GM18519 (cell line): ENCODE measurements around the gene AAR2.

Source experiments
- ATAC-seq: cut with Tn5 transposase; IDR thresholded peaks from one replicate; pipeline ENCODE4 v1.9.1; 2021; ENCODE audit warnings: mild to moderate bottlenecking, moderate library complexity; ENCODE audit not compliant: unreplicated experiment, low FRiP score

AAR2 gene, protein sequence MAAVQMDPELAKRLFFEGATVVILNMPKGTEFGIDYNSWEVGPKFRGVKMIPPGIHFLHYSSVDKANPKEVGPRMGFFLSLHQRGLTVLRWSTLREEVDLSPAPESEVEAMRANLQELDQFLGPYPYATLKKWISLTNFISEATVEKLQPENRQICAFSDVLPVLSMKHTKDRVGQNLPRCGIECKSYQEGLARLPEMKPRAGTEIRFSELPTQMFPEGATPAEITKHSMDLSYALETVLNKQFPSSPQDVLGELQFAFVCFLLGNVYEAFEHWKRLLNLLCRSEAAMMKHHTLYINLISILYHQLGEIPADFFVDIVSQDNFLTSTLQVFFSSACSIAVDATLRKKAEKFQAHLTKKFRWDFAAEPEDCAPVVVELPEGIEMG

GRCh38 chr20:36235892-36236785 is at the start of gene AAR2:
TSS of gene AAR2 (plus strand) at chr20:36236478. CDS start at chr20:36239869, 3,391 bp downstream.
- ATAC-seq: no peak

GRCh38 chr20:36193977-36194712 is 42.1 kb upstream of the AAR2 start:
- no peak for ATAC-seq

GRCh38 chr20:36196676-36197075 is 39.6 kb upstream of the AAR2 start:
- no peak for ATAC-seq

DNA sequence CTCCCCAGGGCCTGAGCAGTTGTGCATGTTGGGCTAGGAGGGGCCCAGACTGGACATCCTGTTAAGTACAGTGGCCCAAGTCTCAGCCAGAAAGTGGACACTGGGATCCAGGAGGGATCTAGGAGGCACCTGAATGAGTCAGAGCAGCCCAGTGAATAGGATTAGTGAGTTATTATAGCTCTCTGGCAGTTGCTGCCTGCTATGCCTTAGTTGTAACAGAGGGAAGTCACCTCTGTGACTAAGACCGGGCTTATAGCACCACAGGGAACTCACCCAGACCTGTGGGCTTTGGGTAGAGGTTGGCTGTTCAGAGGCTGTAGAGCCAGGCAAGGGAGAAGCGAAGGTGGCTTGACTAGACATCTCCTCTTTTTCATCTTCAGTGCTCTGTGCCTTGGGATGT is 39.0 kb upstream of the AAR2 start:
- no peak for ATAC-seq

GRCh38 chr20:36199345-36200257 is 36.7 kb upstream of the AAR2 start:
- ATAC-seq: no peak

DNA sequence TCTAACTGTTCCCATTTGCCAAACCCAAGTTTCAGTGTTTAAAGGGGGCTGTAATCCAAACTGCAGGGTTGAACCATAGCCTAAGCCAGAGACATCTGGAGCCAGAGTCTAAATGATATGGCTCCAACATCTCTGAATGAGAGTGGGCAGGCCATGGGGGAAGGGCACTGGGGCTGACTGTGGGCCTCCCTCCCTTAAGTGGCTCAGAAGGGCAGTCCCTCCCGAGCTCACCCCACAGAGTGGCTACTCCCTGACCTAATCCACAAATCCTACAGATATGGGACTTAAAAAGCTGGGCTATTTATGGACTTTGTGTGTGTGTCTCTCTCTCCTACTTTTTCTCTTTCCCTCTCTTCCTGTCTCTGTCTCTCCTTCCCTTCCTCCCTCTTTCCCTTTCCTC is 35.8 kb upstream of the AAR2 start:
- ATAC-seq: no peak

DNA sequence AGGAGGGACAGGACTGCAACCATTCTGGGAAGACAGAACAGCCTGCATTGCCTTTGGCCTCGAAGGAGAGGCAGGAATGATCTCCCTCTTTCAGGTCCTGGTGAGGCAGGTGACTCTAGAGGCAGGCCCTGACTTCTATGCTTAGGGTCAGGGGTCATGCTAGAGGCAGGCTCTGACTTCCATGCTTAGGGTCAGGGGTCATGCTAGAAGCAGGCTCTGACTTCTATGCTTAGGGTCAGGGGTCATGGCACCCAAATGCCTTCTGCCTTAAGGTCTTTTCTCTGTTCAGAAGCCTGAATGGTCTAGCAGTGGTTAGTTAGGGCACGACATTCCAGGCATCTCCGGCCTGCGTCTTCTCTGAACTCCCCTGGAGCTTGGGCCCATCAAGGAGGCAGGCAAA is 35.1 kb upstream of the AAR2 start:
- no peak for ATAC-seq

GRCh38 chr20:36202891-36203338 is 33.4 kb upstream of the AAR2 start:
- ATAC-seq: no peak

DNA sequence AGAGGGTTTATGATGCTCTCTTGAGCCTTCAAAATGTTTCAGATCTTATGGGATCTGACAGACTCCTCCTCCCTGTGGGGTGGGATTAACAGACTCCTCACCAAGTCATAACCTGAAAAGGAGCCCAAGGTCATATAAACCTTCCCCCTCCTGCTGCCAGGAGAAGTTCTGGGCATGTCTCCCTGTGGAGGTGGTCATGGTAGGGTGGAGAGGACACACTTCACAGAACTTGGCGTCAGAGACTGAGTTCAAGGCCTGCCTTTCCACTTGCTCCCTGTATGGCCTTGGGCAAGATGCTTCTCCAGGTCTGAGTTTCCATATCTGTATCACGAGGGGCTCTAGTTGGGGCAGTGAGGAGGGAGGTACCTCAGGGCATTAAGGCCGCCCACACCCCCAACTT is 32.4 kb upstream of the AAR2 start:
- ATAC-seq: no peak

DNA sequence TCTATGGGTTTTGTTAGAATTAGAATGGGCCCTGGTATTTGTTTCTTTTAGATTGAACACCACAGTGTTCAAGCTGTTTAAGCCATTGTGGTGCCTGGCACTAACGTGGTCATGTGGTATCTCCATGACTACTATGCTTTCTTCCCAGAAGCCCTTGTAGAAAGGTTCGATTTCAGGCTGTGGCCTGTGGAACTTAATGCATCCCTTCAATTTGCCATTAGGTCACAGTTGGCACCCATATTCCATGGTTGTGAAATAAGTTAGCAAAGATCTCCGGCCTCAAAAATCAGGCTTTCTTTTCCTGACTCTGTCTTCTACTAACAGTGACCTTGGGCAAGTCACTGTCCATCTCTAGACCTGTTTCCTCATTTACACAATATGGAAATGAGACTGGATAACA is 31.3 kb upstream of the AAR2 start:
- no peak for ATAC-seq

- ATAC-seq: no peak
Observed at GRCh38 chr20:36206068-36206467, 30.2 kb upstream of the AAR2 start.

DNA sequence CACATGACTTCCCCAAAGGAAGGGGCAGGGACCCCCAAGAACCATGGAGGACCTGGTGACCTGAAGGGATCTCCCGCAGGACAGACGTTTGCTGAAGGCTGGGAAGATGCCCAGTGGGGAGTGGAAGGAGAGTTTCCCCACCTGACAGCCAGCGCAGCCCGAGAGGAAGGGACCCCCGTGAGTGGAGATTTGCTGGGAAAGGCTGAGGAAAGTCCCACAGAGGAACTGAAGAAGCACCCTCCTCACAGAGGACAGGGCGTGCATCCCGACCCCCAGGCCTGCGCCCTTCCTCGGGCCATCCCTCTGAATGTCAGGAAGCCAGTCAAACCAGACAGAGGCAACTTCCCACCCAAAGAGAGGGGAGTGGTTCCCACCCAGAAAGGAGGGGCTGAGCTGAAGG is 29.6 kb upstream of the AAR2 start:
- no peak for ATAC-seq

- no peak for ATAC-seq
Observed at GRCh38 chr20:36207602-36208001, 28.7 kb upstream of the AAR2 start.

DNA sequence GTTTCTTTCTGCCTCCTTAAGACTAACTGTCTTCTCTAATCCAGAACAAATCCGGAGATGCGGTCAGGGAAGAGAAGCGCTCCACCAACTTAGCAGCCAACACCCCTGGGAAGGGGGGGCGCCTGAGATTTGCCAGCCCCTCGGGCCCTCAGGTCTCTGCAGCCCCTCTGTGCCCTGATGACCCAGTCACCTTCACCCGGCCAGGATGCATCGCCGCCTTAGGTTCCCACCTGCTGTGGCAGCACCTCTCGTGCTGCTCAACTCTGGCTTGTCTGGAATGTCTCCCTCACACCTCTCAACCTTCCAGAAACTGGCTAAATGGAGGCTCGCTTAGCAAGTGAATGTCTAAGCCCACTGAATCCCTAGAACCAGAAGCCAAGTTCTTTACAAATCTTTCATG is 28.0 kb upstream of the AAR2 start:
- no peak for ATAC-seq

DNA sequence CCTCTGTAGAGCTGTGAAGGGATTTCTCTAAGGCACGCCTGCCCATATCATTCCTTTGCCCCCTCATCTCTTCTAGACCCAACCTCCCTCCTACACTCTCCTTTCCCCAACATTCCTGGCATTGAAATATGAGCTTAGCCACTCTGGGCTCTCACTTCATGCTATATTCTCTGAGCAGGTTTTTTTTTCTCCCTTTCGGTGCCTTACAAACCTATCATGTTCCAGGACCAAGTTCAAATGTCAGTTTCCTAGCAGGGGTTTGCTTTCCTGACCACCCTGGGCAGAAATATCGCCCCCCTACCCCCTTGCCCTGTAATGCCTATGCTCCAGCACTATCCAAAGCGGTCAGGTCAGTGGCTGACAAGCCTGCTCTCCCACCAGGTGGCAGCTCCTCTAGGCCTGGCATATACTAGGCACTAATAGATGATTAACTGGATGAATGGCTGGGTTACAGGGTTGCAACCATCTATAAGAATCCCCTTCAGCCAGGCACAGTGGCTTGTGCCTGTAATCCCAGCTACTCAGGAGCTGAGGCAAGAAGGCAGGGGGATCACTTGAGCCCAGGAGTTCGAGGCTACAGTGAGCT is 25.7 kb upstream of the AAR2 start:
- ATAC-seq: no peak

- no peak for ATAC-seq
Observed at GRCh38 chr20:36213362-36213761, 22.9 kb upstream of the AAR2 start.

DNA sequence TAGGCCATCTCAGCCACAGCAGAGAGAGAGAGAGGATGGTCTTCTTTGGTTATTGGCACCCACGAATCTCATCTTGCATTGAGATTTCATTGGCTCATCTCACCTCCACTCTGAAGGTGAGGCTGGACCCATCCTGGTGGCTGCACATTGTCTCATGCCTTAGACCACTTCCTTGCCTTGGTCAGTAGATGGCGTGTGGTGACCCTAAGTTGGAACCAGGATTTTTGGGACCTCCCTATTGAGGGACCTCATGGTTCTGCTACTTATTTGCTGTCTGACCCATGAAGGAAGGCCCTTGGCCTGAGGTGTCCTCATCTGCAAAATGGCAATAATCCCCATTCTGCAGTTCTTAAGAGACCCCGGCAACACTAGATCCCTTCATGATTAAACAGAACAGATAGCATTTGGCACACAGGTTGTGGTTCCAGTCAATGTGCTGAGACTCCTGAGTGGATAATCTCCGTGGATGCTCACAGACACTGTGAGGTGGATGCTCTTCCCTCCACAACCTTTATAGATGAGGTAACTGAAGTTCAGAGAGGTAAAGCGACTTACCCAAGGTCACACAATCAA is 21.5 kb upstream of the AAR2 start:
- ATAC-seq: no peak

GRCh38 chr20:36215778-36216177 is 20.5 kb upstream of the AAR2 start:
- no peak for ATAC-seq

DNA sequence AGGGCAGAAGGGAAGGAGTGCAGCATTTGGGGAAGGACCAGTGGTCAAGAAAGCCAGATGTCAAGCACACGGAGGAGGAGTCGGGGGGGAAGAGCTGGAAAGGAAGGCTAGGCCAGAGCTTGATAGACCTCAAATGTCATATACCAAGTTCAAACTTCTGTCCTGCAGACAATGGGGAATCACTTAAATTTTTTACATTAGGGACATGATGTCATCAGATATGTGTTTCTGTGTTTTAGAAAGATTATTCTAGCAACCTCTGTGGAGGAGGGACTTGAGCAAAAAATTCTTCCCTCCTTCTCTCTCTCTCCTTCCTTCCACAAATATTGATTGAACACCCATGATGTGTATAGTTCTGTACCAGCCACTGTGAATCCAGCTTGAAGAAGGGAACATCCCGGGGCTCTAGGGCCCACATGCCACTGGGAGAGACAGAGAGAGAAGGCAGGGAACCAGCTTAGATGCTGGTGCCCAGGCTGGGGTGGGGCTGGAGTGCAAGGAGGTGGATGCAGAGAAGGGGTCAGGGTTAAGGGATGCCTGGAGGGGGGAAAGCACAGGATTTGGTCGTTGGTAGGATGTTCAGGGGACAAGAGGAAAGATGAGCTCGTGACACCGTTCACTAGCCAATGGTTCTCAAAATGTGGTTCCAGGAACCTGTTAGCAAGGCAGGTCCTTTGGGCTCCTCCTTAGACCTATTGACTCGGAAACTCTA is 19.8 kb upstream of the AAR2 start:
- ATAC-seq: no peak
